Measurements from ENCODE around the gene CCNJL. TPM values are rescaled to one million over a fixed set of nuclear protein-coding genes. Genes with fewer than 3 reads are reported as not detected.

CCNJL gene
- polyA plus RNA-seq, 3 donors = 7.0 to 8.5 (median 7.2) TPM

DNA sequence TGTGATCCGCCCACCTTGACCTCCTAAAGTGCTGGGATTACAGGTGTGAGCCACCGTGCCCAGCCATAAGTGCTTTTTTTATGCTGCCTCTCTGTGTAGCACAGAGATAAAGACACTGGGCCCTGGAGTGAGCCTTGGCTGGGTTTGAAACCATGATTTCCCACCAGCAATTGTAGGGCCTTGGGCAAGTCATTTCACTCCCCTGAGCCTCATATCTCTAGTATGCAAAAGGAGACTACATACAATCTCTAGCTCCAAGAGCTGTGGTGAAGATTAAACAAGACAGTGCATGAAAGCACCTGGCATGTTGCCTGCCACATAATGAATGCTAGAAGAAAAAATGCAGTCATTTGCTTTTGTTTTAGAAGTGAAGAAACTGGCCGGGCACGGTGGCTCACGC is 79.1 kb downstream of the CCNJL start:
- no peak for DNase-seq (ENCODE audit: low read depth in 3 of 3, low spot score in 2 of 3)

DNA sequence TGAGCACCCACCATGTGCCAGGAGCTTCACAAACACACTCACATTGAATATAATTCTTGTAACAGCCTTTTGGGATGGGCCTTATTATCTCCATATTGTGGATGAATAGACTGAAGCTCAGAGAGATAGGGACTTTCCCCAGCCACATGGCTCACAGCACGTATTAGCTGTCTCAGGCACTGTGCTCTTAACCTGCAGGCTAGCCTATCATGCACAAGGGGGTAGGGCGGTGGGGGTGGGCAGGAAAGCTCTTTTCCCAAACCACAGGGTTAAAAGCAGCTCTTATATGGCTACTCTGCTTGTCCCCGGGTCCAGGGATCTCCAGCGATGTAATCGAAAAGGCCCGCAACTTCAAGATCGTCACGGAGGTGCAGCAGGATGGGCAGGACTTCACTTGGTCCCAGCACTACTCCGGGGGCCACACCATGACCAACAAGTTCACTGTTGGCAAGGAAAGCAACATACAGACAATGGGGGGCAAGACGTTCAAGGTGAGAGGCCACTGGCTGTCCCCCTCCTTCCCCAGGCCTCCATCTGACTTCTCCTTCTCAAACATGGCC is 80.5 kb downstream of the CCNJL start:
- DNase-seq (ENCODE audit: low read depth in 3 of 3, low spot score in 2 of 3) = no peak

DNA sequence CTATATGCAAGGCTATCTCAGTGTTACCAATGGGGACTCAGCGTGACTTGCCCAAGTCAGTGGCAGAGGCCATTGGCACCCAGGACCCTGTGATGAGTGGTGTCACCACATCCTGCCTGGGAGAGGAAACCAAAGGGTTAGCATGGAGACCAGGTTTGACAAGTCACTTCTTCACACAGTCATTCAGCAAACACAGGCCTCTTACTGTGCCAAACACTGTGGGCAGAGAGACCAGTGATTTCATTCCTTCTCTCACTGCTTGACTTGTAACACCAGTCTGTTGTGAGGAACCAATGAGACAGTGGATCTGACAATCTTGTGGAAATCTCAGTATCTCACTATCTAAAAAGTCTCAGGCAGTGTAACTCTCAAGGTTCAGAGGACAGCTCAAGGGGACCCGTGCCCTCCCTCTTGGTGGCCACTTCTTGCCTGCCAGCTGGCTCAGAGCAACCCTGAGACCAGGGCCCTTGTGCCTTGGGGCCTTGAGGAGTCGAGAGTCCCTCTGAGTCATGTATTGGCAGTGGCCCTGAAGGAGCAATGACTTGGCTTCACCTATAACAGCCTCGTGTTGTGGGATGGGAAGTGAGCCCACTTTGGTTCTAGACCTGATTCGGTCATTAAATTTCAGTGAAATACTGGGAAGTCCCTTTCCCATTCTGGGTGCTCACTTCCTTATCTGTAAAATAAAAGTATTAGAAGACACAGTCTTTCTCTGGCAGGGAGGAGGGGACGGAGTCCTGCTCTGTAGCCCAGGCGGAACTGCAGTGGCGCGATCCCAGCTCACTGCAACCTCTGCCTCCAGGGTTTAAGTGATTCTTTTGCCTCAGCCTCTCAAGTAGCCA is 81.5 kb downstream of the CCNJL start:
- DNase-seq (ENCODE audit: low read depth in 3 of 3, low spot score in 2 of 3) = no peak

DNA sequence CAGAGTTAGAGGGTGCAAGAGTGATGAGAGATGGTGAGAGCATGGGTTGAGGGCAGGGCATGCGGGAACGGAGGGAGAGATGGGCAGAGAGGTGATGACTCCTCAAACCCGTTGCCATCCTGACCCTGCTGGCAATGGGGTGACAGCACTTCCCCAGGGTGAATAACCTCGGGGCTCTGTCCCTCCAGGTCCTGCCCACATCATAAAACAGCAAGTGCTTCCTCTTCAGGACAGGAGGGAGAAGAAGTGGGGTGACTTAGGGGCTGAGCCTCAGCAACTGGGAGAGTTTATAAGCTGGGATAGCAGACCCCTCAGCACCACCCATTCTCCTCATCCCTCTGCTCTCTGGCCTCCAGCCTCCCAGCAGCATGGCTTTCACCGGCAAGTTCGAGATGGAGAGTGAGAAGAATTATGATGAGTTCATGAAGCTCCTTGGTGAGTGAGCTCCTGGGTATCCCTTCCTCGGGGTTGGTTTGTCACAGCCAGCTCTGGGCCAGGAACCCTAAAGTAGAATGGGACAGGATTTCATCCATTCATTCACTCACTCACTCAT is 83.1 kb downstream of the CCNJL start, which contains the start of gene FABP6:
Gene FABP6, plus strand, starts transcription at position 317 of the 553 bp plus-strand sequence. Its CDS starts 52 bp downstream, at position 369.
- no peak for DNase-seq (ENCODE audit: low read depth in 3 of 3, low spot score in 2 of 3)

DNA sequence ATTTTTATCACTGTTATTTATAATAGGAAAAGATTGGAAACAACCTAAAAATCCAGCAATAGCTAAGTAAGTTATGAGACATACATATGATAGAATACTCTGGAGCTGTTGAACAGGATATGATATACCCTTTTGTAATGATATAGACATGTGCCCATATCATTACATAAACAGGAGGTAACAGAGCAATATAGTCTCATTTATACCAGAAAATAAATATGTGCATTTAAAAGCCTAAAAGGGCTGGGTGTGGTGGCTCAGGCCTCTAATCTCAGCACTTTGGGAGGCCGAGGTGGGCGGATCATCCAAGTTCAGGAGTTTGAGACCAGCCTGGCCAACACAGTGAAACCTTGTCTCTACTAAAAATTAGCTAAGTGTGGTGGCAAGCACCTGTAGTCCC is 85.4 kb downstream of the CCNJL start:
- DNase-seq (ENCODE audit: low read depth in 3 of 3, low spot score in 2 of 3) = no peak

DNA sequence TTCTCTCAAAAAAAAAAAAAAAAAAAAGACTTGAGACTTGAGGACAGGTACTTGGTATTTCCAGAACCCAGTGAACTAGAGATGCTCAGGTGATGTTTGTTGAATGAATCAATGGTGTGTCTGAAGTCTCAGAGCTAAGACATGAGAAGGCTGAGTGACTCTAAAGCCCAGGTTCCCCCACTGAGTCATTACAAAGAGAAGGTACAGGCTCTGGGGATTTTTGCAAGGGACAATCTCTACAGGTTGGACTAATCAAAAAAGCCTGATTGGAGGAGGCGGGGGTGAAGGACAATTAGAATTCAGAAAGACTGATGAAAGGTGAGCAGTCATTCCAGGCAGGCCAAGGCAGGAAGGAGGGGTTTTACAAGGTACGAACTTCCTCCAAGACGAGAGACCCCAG is 91.3 kb downstream of the CCNJL start:
- no peak for DNase-seq (ENCODE audit: low read depth in 3 of 3, low spot score in 2 of 3)

DNA sequence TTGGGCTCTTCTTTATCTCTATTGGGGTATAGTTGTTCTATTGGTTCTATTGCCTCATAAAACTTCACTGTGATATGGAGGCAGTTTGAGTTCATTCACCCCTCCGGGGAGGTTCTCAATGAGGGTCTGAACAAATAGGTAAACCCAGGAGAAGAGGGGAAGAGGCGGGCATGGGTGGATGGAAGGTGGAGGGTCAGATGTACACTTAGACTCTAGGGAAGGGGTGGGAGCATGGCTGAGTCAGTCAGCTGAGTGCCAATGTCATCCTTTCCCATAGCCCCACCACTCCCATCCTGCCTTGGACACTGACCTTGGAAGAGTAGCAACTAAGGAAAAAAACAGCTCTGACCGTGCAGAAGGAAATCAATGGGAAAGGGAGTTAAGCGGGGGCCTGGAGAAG is 93.0 kb downstream of the CCNJL start:
- DNase-seq (ENCODE audit: low read depth in 3 of 3, low spot score in 2 of 3) = no peak

DNA sequence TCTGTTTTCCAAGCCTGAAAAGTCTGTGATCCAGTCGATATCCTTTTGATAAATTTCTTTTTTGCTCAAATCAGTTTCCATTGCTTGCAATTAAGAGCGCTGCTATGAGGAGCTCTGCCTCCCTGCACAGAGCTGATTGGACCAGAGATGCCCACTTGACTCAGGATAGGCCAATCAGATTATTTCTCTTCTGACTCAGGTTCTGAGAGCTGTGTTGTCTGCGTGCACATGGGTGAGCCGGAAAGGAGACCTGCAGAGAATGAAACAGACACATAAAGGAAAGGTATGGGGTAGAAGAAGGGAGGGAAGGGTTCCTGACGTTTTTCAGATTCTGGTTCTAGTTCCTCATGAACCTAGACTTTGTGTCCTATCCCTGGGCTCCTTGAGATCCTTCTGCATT is 98.8 kb downstream of the CCNJL start:
- DNase-seq (ENCODE audit: low read depth in 3 of 3, low spot score in 2 of 3) = no peak

DNA sequence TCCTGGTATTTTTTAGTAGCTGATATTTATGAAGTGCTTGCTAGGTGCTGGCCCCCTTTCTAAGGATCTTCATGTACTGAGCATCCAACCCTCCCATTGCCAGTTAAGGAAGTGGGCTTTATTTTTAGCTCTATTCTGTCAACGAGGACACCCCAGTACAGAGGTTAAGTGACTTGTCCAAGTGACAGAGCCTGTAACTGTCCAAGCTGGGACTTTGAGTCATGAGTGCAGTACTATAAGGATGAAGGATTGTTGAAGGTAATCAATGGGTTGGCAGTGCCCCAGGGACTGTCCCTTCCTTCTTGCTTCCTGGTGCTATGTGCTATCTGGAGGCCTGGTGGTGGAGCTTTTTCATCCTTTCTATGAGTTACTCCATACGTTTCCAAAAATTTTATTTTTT is 101.0 kb downstream of the CCNJL start:
- DNase-seq (ENCODE audit: low read depth in 3 of 3, low spot score in 2 of 3) = no peak

DNA sequence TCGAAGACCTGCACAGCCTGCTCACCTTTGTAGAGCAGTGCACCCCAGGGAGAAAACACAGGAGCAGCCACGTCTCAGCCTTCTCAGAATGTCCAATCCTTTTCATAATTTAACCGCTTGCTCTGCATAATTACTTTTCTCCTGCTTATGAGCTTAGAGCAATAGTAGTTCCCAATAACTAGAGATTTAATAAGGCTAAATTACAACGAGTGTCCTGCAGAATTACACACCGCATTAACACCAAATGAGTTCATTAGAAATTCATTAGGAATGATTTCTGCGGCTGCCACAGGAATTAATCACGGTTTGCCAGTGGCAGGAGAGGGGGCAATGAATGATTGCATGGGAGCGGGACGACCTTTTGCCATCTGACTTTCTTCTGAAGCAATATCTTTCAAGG is 101.8 kb downstream of the CCNJL start:
- no peak for DNase-seq (ENCODE audit: low read depth in 3 of 3, low spot score in 2 of 3)

DNA sequence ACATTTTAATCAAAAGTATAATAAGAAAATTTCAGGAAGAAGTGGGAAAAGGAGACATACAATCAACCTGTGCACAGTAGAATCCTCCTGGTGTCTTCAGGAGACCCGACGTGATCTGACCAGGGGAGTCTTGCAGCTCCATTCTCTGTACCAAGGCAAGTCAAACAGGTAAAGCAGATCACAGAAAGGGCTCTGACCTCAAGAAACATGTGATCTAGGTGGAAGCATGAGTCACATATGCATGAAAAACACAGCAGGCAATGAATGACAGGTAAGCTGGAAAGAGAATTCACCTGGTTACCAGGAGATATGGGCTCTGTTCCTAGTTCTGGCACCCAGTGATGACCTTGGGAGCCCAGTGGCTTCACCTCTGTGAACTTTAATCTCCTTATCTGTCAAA is 102.4 kb downstream of the CCNJL start:
- no peak for DNase-seq (ENCODE audit: low read depth in 3 of 3, low spot score in 2 of 3)

DNA sequence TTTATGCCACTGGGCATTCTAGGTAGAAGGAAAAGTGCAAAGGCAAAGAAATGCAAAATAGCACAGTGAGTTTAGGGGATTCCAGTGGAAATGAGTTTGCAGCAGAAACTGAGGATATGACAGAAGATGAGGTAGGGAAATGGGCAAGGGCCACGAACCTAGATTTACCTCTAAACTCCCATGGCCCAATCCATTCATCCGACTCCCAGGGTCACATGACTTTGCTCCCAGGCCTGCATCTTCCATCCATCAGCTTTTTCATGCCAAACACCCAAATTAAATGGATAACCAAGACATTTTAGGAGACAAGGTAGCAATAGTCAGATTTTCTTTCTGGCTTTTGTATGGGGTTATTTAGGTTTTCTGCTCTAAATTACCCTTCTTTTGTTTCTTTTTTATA is 105.3 kb downstream of the CCNJL start:
- DNase-seq (ENCODE audit: low read depth in 3 of 3, low spot score in 2 of 3) = no peak

Other genes with a start within 250 kb of the CCNJL start
- gene PWWP2A, start 193.1 kb downstream of the CCNJL start, polyA plus RNA-seq (ENCODE audit: insufficient read length in 3 of 3) = 10 to 100 TPM; 30.4 to 32.6 (median 30.7) TPM
- gene FABP6, start 83.1 kb downstream of the CCNJL start, polyA plus RNA-seq (ENCODE audit: insufficient read length in 3 of 3) = under 1 TPM in 1 of 3 donors, not detected in 2; 0.23 TPM
- 1 to 10 TPM in 1 of 3 donors, under 1 TPM in 2; 0.90 to 1.2 (median 0.98) TPM for gene C1QTNF2, start 58.1 kb upstream of the CCNJL start, polyA plus RNA-seq (ENCODE audit: insufficient read length in 3 of 3)
- 10 to 100 TPM; 13.4 to 15.3 (median 14.5) TPM for gene FAM200C, start 87.5 kb upstream of the CCNJL start, polyA plus RNA-seq (ENCODE audit: insufficient read length in 3 of 3)
- 10 to 100 TPM; 82.8 to 89.6 (median 83.6) TPM for gene SLU7, start 106.5 kb upstream of the CCNJL start, polyA plus RNA-seq (ENCODE audit: insufficient read length in 3 of 3)
- gene PTTG1, start 109.3 kb upstream of the CCNJL start, polyA plus RNA-seq (ENCODE audit: insufficient read length in 3 of 3) = 10 to 100 TPM; 68.5 to 72.3 (median 71.7) TPM

Measured in right renal cortex interstitium (tissue), 3 donors.